Ectodermal cell (in vitro differentiated cells): ENCODE measurements around the gene SHB.

ENCODE experiments used
- H3K27ac ChIP-seq: 2 replicates; pipeline ENCODE4 v1.7.0; 2013; ENCODE audit warnings: mild to moderate bottlenecking, low read depth, low read length; ENCODE audit not compliant: insufficient read depth, poor library complexity, severe bottlenecking
- H3K27me3 ChIP-seq: 2 replicates; pipeline ENCODE4 v1.7.0; 2013; ENCODE audit warnings: mild to moderate bottlenecking, low read length; ENCODE audit not compliant: insufficient read depth, control insufficient read depth, poor library complexity, severe bottlenecking
- H3K36me3 ChIP-seq: one replicate; pipeline ENCODE4 v1.7.0; 2013; ENCODE audit warnings: low read length; ENCODE audit not compliant: control insufficient read depth, insufficient read depth
- H3K4me1 ChIP-seq: one replicate; pipeline ENCODE4 v1.7.0; 2013; ENCODE audit warnings: low read length; ENCODE audit not compliant: control insufficient read depth, insufficient read depth
- H3K4me3 ChIP-seq: 2 replicates; pipeline ENCODE4 v1.7.0; 2013; ENCODE audit warnings: low read depth, low read length, control low read depth; ENCODE audit not compliant: insufficient read depth
- H3K9me3 ChIP-seq: 2 replicates; pipeline ENCODE4 v1.7.0; 2013; ENCODE audit warnings: mild to moderate bottlenecking, low read length, moderate library complexity; ENCODE audit not compliant: control insufficient read depth
- WGBS, 2 experiments: methylation state at CpG; one replicate each; pipeline ENCODE4 v1.1.7; 2013; ENCODE audit warnings: missing lambda C conversion rate in 2 of 2; 5-methylcytosine and 5-hydroxymethylcytosine counted together

SHB gene

GRCh38 chr9:37959976-37960375 is 109.1 kb downstream of the SHB start:
- H3K36me3 ChIP-seq, result no peaks in the 10 kb centered on the region

GRCh38 chr9:37958154-37958553 is 110.9 kb downstream of the SHB start:
- Histone ChIP-seq H3K27ac (no peak overlapping the region), H3K27me3 (no peaks in the 10 kb centered on the region), H3K36me3 (no peaks in the 10 kb centered on the region), H3K9me3 (no peaks in the 10 kb centered on the region), H3K4me3 (no peak overlapping the region), H3K4me1 (no peaks in the 10 kb centered on the region)
- WGBS, 2 experiments, result 94% methylated on average over 9 of the region's 9 CpGs

More at GRCh38 chr9:37959976-37960375, 109.1 kb downstream of the SHB start:
- no peaks in the 10 kb centered on the region for H3K9me3 ChIP-seq
- no peak overlapping the region for H3K27ac ChIP-seq
- no peak overlapping the region for H3K4me3 ChIP-seq
- no peaks in the 10 kb centered on the region for H3K27me3 ChIP-seq
- 66 to 85% methylated on average over 2 to 4 of the region's 4 CpGs for WGBS, 2 experiments
- no peaks in the 10 kb centered on the region for H3K4me1 ChIP-seq

- no peaks in the 10 kb centered on the region for H3K4me1 ChIP-seq
- H3K36me3 ChIP-seq, result no peaks in the 10 kb centered on the region
- 93 to 94% methylated on average over 2 of the region's 2 CpGs for WGBS, 2 experiments
- no peak overlapping the region for H3K27ac ChIP-seq
- H3K27me3 ChIP-seq, result no peaks in the 10 kb centered on the region
- H3K9me3 ChIP-seq, result no peaks in the 10 kb centered on the region
- no peak overlapping the region for H3K4me3 ChIP-seq
Measured at GRCh38 chr9:37957664-37957953, 111.4 kb downstream of the SHB start.

- Histone ChIP-seq H3K27ac (no peak overlapping the region), H3K4me3 (no peak overlapping the region), H3K27me3 (no peaks in the 10 kb centered on the region), H3K36me3 (no peaks in the 10 kb centered on the region), H3K9me3 (no peaks in the 10 kb centered on the region), H3K4me1 (no peaks in the 10 kb centered on the region)
- WGBS, 2 experiments, result 87 to 89% methylated on average over 16 of the region's 16 CpGs
Measured at GRCh38 chr9:37956904-37957663, 111.9 kb downstream of the SHB start.

GRCh38 chr9:37956423-37956820 is 112.6 kb downstream of the SHB start:
- 94% methylated on average over 5 of the region's 5 CpGs for WGBS, 2 experiments

GRCh38 chr9:37955781-37956422 is 113.1 kb downstream of the SHB start:
- no peak overlapping the region for H3K27ac ChIP-seq
- H3K36me3 ChIP-seq, result no peaks in the 10 kb centered on the region
- no peak overlapping the region for H3K4me3 ChIP-seq
- 92 to 94% methylated on average over 16 of the region's 16 CpGs for WGBS, 2 experiments
- H3K9me3 ChIP-seq, result no peaks in the 10 kb centered on the region
- no peaks in the 10 kb centered on the region for H3K27me3 ChIP-seq
- H3K4me1 ChIP-seq, result no peaks in the 10 kb centered on the region

More at GRCh38 chr9:37956423-37956820, 112.6 kb downstream of the SHB start:
- Histone ChIP-seq H3K9me3 (no peaks in the 10 kb centered on the region), H3K36me3 (no peaks in the 10 kb centered on the region), H3K4me1 (no peaks in the 10 kb centered on the region), H3K4me3 (no peak overlapping the region), H3K27ac (no peak overlapping the region), H3K27me3 (no peaks in the 10 kb centered on the region)

GRCh38 chr9:37954581-37954981 is 114.4 kb downstream of the SHB start:
- Histone ChIP-seq H3K4me1 (no peaks in the 10 kb centered on the region), H3K9me3 (no peaks in the 10 kb centered on the region), H3K36me3 (no peaks in the 10 kb centered on the region), H3K4me3 (no peak overlapping the region), H3K27me3 (no peaks in the 10 kb centered on the region), H3K27ac (no peak overlapping the region)
- WGBS, 2 experiments, result 80% methylated on average over 3 of the region's 3 CpGs

GRCh38 chr9:37953775-37954437 is 115.1 kb downstream of the SHB start:
- Histone ChIP-seq H3K9me3 (no peaks in the 10 kb centered on the region), H3K27ac (no peak overlapping the region), H3K4me3 (no peak overlapping the region), H3K36me3 (no peaks in the 10 kb centered on the region), H3K4me1 (no peaks in the 10 kb centered on the region), H3K27me3 (no peaks in the 10 kb centered on the region)
- 91 to 93% methylated on average over 14 of the region's 14 CpGs for WGBS, 2 experiments

GRCh38 chr9:37953206-37953774 is 115.7 kb downstream of the SHB start:
- H3K4me1 ChIP-seq, result no peaks in the 10 kb centered on the region
- WGBS, 2 experiments, result 96% methylated on average over 5 of the region's 5 CpGs
- H3K9me3 ChIP-seq, result no peaks in the 10 kb centered on the region
- H3K4me3 ChIP-seq, result no peak overlapping the region
- no peaks in the 10 kb centered on the region for H3K27me3 ChIP-seq
- H3K36me3 ChIP-seq, result no peaks in the 10 kb centered on the region
- H3K27ac ChIP-seq, result no peak overlapping the region

GRCh38 chr9:37952731-37953130 is 116.3 kb downstream of the SHB start:
- H3K27me3 ChIP-seq, result no peaks in the 10 kb centered on the region
- no peaks in the 10 kb centered on the region for H3K4me1 ChIP-seq
- H3K9me3 ChIP-seq, result no peaks in the 10 kb centered on the region
- H3K27ac ChIP-seq, result no peak overlapping the region
- WGBS, 2 experiments, result 94 to 95% methylated on average over 6 of the region's 6 CpGs
- H3K4me3 ChIP-seq, result no peak overlapping the region
- H3K36me3 ChIP-seq, result no peaks in the 10 kb centered on the region
